Bone marrow (tissue), 2 donors: Measurements from ENCODE around the gene CTIF.
"Not testable (repeated sequence)": the region's sequence is repeated elsewhere in the genome, so short reads cannot be mapped to it uniquely, and the experiment has no call there.

ENCODE experiments used
- DNase-seq, 2 donors: peaks; one replicate each; lab custom pipeline; 2025; lab: John Stamatoyannopoulos, UW

CTIF gene

GRCh38 chr18:48868468-48869466 lies 329.9 kb downstream of the CTIF start:
- DNase-seq, result no peak

- DNase-seq, result no peak
These were observed 330.8 kb downstream of the CTIF start for GRCh38 chr18:48869591-48869990.

- DNase-seq, result not testable (repeated sequence)
These were observed 332.1 kb downstream of the CTIF start for GRCh38 chr18:48870926-48871325.

GRCh38 chr18:48871391-48872166 lies 332.7 kb downstream of the CTIF start:
- no peak for DNase-seq

- DNase-seq, result no peak
These were observed 333.7 kb downstream of the CTIF start for GRCh38 chr18:48872234-48873145.

GRCh38 chr18:48874233-48874632 lies 335.4 kb downstream of the CTIF start:
- no peak for DNase-seq

- DNase-seq, result no peak
These were observed 335.9 kb downstream of the CTIF start for GRCh38 chr18:48874701-48875162.

GRCh38 chr18:48875314-48875941 lies 336.6 kb downstream of the CTIF start:
- no peak for DNase-seq

- DNase-seq, result no peak
These were observed 337.2 kb downstream of the CTIF start for GRCh38 chr18:48875942-48876511.

GRCh38 chr18:48876590-48876989 lies 337.8 kb downstream of the CTIF start:
- DNase-seq, result no peak

GRCh38 chr18:48877941-48878340 lies 339.1 kb downstream of the CTIF start:
- no peak for DNase-seq

- DNase-seq, result no peak
These were observed 339.6 kb downstream of the CTIF start for GRCh38 chr18:48878471-48878870.

- no peak for DNase-seq
These were observed 340.2 kb downstream of the CTIF start for GRCh38 chr18:48879008-48879431.

- no peak for DNase-seq
These were observed 342.1 kb downstream of the CTIF start for GRCh38 chr18:48880931-48881330.

GRCh38 chr18:48882379-48882778 lies 343.5 kb downstream of the CTIF start:
- no peak for DNase-seq

- no peak for DNase-seq
These were observed 345.5 kb downstream of the CTIF start for GRCh38 chr18:48884306-48884705.

GRCh38 chr18:48884771-48885170 lies 345.9 kb downstream of the CTIF start:
- no peak for DNase-seq

- DNase-seq, result no peak
These were observed 346.6 kb downstream of the CTIF start for GRCh38 chr18:48885266-48885923.

- no peak for DNase-seq
These were observed 347.1 kb downstream of the CTIF start for GRCh38 chr18:48885924-48886400.
